C4-2B (cell line): ENCODE data around the gene SLC40A1.

Source experiments
- H3K27ac ChIP-seq: fragments of 450-650 bp; 2 replicates; pipeline ENCODE4 v1.5.1; 2017
- ZFX ChIP-seq: fragments of 450-650 bp; IDR thresholded peaks from 2 replicates; pipeline ENCODE4 v1.6.1; 2017
- TF ChIP-seq, protein P1 (sequence below): fragments of 450-650 bp; conservative IDR thresholded peaks from 2 replicates; pipeline ENCODE4 v1.5.1; 2017; ENCODE audit warnings: mild to moderate bottlenecking

The SLC40A1 gene

DNA sequence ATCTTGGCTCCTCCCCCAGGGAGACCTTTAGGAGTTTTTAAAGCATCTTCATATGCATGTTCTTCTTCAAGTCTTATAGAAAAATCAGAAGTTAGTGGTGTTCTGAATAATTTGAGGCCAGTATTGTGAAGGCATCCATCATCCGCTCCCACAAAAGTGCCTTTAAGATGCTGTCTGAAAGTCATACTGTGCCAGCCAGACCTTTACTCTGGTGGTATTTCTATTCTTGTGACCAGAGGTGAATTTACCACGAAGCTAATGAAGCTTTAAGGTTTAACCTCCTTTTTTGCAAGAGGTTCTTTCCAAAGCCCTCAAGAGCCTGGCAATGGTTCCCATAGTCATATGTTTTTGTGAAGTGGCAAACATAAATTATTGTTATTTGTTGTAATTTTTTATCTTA lies 54.3 kb downstream of the SLC40A1 start:
- TF ChIP-seq ZFX: no peak
- TF ChIP-seq, protein P1, sequence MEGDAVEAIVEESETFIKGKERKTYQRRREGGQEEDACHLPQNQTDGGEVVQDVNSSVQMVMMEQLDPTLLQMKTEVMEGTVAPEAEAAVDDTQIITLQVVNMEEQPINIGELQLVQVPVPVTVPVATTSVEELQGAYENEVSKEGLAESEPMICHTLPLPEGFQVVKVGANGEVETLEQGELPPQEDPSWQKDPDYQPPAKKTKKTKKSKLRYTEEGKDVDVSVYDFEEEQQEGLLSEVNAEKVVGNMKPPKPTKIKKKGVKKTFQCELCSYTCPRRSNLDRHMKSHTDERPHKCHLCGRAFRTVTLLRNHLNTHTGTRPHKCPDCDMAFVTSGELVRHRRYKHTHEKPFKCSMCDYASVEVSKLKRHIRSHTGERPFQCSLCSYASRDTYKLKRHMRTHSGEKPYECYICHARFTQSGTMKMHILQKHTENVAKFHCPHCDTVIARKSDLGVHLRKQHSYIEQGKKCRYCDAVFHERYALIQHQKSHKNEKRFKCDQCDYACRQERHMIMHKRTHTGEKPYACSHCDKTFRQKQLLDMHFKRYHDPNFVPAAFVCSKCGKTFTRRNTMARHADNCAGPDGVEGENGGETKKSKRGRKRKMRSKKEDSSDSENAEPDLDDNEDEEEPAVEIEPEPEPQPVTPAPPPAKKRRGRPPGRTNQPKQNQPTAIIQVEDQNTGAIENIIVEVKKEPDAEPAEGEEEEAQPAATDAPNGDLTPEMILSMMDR: no peak
- H3K27ac ChIP-seq: no peak overlapping the region

DNA sequence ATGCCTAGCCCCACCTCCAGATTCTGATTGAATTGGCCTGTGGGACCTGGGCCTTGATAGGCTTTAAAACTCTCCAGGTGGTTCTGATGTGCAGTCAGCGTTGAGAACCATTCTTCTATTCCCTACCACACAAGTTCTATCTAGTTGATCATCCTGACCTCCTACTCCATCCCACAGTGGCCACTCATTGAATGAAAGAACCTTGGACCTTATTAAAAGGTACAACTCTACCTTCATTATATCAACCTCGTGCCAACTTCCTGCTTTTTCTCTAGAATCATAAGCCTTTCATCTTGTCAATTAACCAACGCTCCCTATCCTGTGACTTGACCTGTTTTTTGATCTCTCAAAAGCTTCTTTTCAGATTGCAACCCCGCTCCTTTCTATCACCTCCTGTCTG lies 55.8 kb downstream of the SLC40A1 start:
- no peak overlapping the region for H3K27ac ChIP-seq
- no peak for TF ChIP-seq ZFX
- TF ChIP-seq, protein P1: no peak

DNA sequence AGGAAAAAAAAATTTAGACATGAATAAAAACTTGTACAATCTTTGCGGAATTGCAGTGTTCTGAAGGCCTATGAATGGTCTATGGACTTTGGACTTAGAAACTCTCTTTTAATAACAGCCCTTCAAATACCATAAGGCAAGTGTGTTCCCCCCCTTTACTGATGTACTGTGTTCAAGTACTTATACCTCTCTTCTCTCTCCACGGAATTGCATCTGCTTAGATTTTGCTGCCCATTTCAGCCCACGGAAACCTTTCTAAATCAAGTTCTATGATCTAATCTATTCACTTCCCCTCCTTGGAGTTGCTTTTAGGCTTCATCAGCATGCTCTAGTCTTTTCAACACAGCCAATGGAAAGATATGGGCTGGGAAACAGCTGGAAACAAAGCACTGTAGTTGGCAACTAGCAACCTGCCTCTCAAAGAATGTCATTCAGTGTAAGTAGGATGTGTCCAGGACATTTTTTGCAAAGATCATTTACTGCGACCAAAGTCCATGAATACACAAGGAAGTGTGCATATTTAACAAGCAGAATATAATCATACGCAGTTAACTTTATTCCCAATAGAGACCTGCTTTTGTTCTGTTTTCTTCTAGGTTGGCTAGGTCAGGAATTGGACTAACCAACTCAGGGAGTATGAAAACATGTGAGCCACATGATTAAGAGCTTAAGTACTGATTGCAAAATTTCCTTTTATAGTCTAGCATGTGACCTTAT lies 58.0 kb downstream of the SLC40A1 start:
- peak overlapping the region; percentile 60; the same call in 1 of the 2 replicates for H3K27ac ChIP-seq
- TF ChIP-seq, protein P1: no peak

DNA sequence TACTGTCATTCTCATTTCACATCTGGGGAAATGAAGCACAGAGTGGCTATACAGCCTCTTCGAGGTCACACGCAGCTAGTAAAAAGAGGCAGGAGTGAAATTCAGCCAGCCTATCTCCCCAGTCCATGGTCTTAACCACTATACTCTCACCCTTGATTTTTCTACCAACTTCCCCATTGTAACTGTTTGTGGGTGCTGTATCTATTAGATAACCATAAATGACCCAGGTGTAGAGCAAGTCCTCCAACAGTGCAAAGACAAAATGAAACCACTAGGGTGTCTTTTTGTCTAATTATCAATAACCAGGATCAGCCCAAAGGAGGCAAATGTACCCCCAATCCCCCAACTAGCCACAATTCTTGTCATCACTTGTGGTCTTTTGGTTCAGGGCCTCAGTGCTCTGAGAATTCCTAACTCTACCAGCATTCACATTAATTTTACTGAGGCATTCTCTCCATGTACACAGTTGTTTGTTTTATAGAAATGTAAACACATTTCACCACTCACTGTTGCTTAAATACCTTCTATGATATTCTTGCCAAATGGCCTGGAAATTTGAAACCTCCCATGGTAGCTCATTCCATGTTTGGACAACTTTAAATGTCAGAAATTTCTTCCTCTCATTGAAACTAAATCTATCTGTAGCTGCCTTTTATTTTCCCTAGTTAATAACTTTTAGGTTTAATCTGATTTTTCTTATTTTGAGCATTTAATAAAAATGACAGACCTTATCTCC lies 58.7 kb downstream of the SLC40A1 start:
- peak overlapping the region; percentile 61; the same call in 1 of the 2 replicates for H3K27ac ChIP-seq
- TF ChIP-seq ZFX: no peak
- TF ChIP-seq, protein P1: no peak

DNA sequence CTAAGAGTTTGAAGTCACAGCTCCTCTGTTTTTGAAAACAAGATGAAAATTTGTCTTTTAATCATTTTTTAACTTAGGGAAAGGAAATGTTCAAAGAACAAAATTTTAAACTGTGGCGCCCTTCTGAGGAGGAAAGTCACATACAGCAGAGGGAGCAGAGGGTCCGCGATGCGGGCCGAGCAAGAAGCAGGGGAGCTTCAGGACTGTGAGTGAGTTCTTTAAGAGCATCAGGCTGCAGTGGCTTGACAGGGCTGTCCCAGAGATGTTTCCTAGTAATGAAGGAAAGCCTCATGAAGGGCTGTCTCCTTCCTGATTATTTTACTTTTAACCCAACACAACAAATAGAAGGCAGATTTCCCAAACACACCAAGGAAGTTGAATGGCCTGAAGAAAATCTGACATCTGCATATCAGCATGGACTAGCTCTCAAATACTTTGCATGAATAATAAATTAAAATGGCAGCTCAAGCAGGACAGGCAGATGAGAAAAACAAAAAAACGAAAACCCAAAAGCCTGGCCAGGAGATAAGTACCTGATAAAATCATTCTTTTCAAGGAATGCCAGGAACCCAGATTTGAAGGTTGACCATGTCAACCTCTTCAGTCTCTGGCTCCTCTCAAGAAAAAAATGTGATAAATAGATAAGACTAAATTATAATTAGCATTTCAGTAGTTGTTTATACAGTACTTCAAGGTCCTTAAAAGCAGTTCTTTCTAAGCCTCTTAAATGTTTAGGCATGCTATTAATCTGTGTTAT lies 60.8 kb downstream of the SLC40A1 start:
- H3K27ac ChIP-seq: no peak overlapping the region
- TF ChIP-seq ZFX: no peak
- TF ChIP-seq, protein P1: no peak

DNA sequence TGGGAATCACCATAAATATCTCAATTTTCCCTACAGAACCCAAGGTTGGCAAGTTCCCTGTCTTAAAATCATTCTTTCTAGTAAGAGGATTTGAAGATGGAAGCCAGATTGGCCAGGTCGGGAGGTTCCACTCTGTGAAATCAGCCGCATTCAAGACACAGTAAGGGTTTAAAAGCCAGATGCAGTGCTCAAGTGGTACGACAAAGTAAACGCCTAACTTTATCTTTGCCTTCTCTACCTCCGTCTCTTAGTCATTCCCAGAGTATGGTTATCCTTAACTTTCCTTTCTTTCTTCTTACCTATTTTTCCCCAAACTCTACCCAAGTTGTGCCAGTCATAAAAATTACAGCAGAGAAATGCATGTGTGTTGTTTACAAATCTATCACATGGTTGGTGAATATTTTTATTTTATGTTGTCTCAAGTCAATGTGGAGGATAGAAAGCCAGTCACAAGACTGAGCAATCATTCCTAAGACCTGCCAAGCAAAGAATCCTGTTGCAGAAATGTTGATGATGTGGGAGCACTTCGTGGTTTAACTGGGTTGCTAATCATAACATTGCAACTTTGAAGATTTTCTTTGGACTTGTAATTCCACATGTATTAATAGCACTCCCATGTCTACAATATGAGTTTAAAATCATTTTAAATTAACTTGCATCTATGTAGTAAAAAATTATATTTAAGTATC lies 62.6 kb downstream of the SLC40A1 start:
- TF ChIP-seq ZFX: no peak
- TF ChIP-seq, protein P1: no peak
- H3K27ac ChIP-seq: no peak overlapping the region
